ENCODE measurements around the gene SEMA5A. TPM values are rescaled to one million over a fixed set of nuclear protein-coding genes. Genes with fewer than 3 reads are reported as not detected.

Gene SEMA5A
- polyA plus RNA-seq, 1 experiment, result 98.4 TPM

DNA sequence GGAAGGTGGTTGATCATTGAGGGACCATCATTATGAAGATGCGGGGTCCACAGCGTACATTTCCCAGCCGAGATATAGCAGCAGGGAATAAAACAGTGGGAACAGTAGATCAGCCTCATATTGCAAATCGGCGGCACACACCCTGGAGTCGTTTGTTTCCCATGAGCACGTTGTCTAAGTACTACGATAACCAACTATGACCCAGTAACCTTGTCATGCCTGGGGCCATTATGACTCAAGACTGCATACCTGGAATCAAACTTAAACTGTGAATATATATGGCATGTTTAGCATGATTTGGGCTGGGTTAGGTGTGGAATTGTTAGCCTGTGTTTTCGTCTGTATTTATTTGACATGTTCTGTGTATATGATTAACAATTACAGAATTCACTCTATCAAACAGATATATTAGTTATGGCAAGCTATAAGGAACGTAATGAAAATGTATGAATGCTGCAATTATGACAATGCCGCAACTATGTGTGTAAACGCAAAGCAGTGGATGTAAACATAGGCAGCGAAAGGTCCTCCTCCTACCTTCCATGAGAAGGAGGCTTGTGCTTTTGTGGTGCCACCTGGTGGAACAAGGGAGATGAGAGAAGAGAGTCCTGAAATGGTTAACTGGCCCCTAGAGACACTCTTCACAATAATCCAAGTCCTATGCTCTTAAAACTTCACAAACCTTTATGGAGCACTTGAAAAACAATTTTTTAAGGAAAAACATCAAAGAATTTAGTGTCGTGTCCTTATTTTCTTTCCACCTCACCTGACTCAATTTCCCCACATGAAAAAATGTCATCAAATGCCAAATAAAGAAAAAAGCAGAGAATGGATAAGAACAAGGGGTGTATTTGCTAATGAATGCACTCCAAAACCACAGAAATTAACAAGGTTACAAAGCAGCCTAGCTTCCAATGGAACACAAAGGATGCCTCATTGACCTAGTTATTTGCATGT is 47.1 kb downstream of the SEMA5A start:
- Histone ChIP-seq H3K36me3 (ENCODE audit: control insufficient read depth, insufficient read depth, low read length) (no peaks in the 10 kb centered on the region; the same call in 1 of the 2 replicates), H3K27me3 (ENCODE audit: control insufficient read depth, insufficient read depth, low read length) (no peaks in the 10 kb centered on the region), H3K4me3 (ENCODE audit: low read depth, low read length) (no peak overlapping the region)
- ChIA-PET CTCF (interaction anchor here (0.6 to 1.9 kb wide), 4 partner anchors 9 to 43 kb away, joined by 3 to 7 read pairs (median 4); no protein-coding TSS in a partner anchor), POLR2A (no interaction called here)
- TF ChIP-seq, protein P1, sequence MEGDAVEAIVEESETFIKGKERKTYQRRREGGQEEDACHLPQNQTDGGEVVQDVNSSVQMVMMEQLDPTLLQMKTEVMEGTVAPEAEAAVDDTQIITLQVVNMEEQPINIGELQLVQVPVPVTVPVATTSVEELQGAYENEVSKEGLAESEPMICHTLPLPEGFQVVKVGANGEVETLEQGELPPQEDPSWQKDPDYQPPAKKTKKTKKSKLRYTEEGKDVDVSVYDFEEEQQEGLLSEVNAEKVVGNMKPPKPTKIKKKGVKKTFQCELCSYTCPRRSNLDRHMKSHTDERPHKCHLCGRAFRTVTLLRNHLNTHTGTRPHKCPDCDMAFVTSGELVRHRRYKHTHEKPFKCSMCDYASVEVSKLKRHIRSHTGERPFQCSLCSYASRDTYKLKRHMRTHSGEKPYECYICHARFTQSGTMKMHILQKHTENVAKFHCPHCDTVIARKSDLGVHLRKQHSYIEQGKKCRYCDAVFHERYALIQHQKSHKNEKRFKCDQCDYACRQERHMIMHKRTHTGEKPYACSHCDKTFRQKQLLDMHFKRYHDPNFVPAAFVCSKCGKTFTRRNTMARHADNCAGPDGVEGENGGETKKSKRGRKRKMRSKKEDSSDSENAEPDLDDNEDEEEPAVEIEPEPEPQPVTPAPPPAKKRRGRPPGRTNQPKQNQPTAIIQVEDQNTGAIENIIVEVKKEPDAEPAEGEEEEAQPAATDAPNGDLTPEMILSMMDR (IDR thresholded peaks at IDR 0.05; ENCODE audit: insufficient read depth, low read depth, low read length), result peak; percentile 35
- no peak for DNase-seq (ENCODE audit: low read depth)

DNA sequence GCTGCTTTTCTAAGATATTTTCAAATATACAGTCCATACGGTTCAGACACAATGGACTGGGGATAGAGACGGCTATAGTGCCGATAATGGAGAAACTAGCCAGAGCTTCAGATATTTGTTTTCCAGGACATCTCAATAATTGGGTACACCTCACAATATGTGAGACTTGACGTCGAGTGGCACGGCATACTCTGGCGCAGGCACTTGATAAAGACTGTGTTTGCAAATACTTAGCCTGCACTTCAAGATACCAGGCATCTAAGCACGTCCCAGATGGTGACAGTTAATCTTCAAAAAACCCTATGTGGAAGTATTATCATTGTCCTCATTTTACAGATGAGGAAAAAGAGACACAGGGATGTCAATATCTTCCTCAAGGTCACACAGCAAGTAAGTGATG is 48.5 kb downstream of the SEMA5A start:
- TF ChIP-seq, protein P1 (IDR thresholded peaks at IDR 0.05; ENCODE audit: insufficient read depth, low read depth, low read length), result no peak
- ChIA-PET POLR2A (no interaction called here), CTCF (interaction anchor here (1.6 to 1.9 kb wide), 2 partner anchors 8 to 10 kb away, joined by 3 to 7 read pairs; no protein-coding TSS in a partner anchor)

DNA sequence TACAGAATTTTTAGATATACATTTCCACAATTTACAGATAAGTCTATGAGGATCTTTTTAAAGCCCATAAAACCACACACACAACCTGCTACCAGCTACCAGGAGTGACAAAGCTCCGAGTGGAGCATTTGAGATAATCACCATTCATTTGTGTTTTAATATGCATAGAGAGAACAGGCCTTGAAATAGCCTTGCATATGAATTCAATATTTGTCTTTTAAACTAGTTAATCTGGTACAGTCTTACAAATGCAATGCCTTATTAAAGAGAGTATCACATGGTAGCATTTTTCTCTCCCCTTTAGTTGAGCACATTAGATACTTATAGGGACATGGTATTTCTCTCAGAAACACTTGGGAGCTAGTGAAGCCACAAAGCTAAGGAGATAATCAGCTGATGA is 49.1 kb downstream of the SEMA5A start:
- POLR2A ChIA-PET, result no interaction called here
- DNase-seq (ENCODE audit: low read depth), result no peak
- no peak overlapping the region for H3K4me3 ChIP-seq (ENCODE audit: low read depth, low read length)
- TF ChIP-seq, protein P1 (IDR thresholded peaks at IDR 0.05; ENCODE audit: insufficient read depth, low read depth, low read length), result no peak
- H3K36me3 ChIP-seq (ENCODE audit: control insufficient read depth, insufficient read depth, low read length), result no peaks in the 10 kb centered on the region
- H3K27me3 ChIP-seq (ENCODE audit: control insufficient read depth, insufficient read depth, low read length), result no peaks in the 10 kb centered on the region
- CTCF ChIA-PET, result interaction anchor here (1.6 to 1.9 kb wide), 2 partner anchors 8 to 9 kb away, joined by 3 to 7 read pairs; no protein-coding TSS in a partner anchor

More for the DNA sequence above, 48.5 kb downstream of the SEMA5A start:
- DNase-seq (ENCODE audit: low read depth), result no peak
- no peaks in the 10 kb centered on the region for H3K36me3 ChIP-seq (ENCODE audit: control insufficient read depth, insufficient read depth, low read length)
- H3K4me3 ChIP-seq (ENCODE audit: low read depth, low read length), result no peak overlapping the region
- H3K27me3 ChIP-seq (ENCODE audit: control insufficient read depth, insufficient read depth, low read length), result no peaks in the 10 kb centered on the region

DNA sequence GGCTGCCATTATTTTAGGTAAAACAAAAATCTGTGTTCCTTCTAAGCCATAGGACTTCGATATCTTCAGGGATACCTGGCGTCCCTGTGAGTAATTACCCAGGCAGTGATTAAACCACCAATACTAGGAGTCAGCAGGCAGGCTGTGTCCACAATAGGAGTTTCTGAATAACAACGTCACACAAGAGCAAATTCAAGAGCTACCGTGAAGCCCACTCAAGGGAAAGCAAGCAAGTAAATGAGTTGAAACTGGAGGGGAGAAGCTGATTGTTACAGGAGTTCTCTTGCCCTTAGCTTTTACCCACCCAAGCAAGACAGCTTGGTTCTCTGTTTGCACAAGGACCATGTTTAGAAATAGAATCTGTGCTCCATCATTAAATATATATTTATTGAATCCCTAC is 50.8 kb downstream of the SEMA5A start:
- TF ChIP-seq, protein P1 (IDR thresholded peaks at IDR 0.05; ENCODE audit: insufficient read depth, low read depth, low read length), result no peak
- CTCF ChIA-PET, result no interaction called here
- H3K36me3 ChIP-seq (ENCODE audit: control insufficient read depth, insufficient read depth, low read length), result no peaks in the 10 kb centered on the region
- no peak for DNase-seq (ENCODE audit: low read depth)
- no peak overlapping the region for H3K4me3 ChIP-seq (ENCODE audit: low read depth, low read length)
- POLR2A ChIA-PET, result no interaction called here
- no peaks in the 10 kb centered on the region for H3K27me3 ChIP-seq (ENCODE audit: control insufficient read depth, insufficient read depth, low read length)

DNA sequence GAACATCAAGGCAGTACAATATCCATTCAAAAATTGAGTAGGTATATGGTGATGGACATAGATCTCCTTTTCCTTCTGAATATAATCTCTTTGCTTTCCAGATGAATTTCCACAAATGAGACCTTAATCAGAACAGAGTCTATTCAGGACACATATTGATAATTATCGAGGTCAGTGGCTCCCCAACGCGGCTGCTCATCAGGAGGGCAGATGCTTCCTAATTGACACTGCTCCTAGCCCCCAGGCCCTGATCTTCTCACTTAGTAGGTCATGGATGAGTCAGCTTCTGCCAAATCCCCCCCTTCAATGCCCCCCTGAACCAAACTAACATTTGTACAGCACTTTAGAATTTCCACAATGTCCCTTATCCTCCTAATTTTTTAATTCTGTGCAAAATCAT is 51.6 kb downstream of the SEMA5A start:
- ChIA-PET POLR2A (interaction anchor here (0.6 kb wide), 1 partner anchor 807 kb away, joined by 4 read pairs; no protein-coding TSS in a partner anchor), CTCF (no interaction called here)

More for the DNA sequence above, 51.6 kb downstream of the SEMA5A start:
- Histone ChIP-seq H3K4me3 (ENCODE audit: low read depth, low read length) (no peak overlapping the region), H3K27me3 (ENCODE audit: control insufficient read depth, insufficient read depth, low read length) (no peaks in the 10 kb centered on the region), H3K36me3 (ENCODE audit: control insufficient read depth, insufficient read depth, low read length) (no peaks in the 10 kb centered on the region)
- TF ChIP-seq, protein P1 (IDR thresholded peaks at IDR 0.05; ENCODE audit: insufficient read depth, low read depth, low read length), result no peak
- no peak for DNase-seq (ENCODE audit: low read depth)

All from BJ (cell line).